Endodermal cell (in vitro differentiated cells): ENCODE measurements around the gene CCDC24. TPM values are rescaled to one million over a fixed set of nuclear protein-coding genes. Genes with fewer than 3 reads are reported as not detected.
A peak's percentile ranks its signal among the peaks of the same experiment; 100 is the strongest.

ENCODE experiments used
- DNase-seq: peaks from one replicate; pipeline ENCODE4 v3.0.0-alpha.2; 2017
- H3K27ac ChIP-seq: 2 replicates; pipeline ENCODE4 v1.5.1; 2013; ENCODE audit warnings: mild to moderate bottlenecking, low read depth, low read length, moderate library complexity
- H3K27me3 ChIP-seq: 2 replicates; pipeline ENCODE4 v1.6.1; 2013; ENCODE audit warnings: mild to moderate bottlenecking, low read length, moderate library complexity; ENCODE audit not compliant: insufficient read depth, control insufficient read depth, poor library complexity, severe bottlenecking
- H3K36me3 ChIP-seq: 2 replicates; pipeline ENCODE4 v1.7.0; 2013; ENCODE audit warnings: mild to moderate bottlenecking, low read length, moderate library complexity; ENCODE audit not compliant: control insufficient read depth, insufficient read depth
- H3K4me1 ChIP-seq: one replicate; pipeline ENCODE4 v1.7.0; 2013; ENCODE audit warnings: low read length; ENCODE audit not compliant: control insufficient read depth, insufficient read depth
- H3K4me3 ChIP-seq: 2 replicates; pipeline ENCODE4 v1.5.1; 2013; ENCODE audit warnings: mild to moderate bottlenecking, low read length, moderate library complexity
- H3K9ac ChIP-seq: 2 replicates; pipeline ENCODE4 v1.6.1; 2013; ENCODE audit warnings: mild to moderate bottlenecking, low read length, moderate library complexity; ENCODE audit not compliant: poor library complexity, severe bottlenecking; ENCODE audit errors: extremely low read depth
- H3K9me3 ChIP-seq: 2 replicates; pipeline ENCODE4 v1.6.1; 2013; ENCODE audit warnings: mild to moderate bottlenecking, low read length, moderate library complexity; ENCODE audit not compliant: control insufficient read depth
- H3K27ac Mint-ChIP-seq: 2 replicates; pipeline ENCODE4 v1.8.0; 2020; ENCODE audit warnings: mixed read lengths
- H3K27me3 Mint-ChIP-seq: 2 replicates; pipeline ENCODE4 v1.8.0; 2021; ENCODE audit warnings: mild to moderate bottlenecking, mixed read lengths; ENCODE audit not compliant: insufficient read depth
- H3K36me3 Mint-ChIP-seq: 2 replicates; pipeline ENCODE4 v1.8.0; 2020; ENCODE audit warnings: low read depth, mixed read lengths
- H3K4me1 Mint-ChIP-seq: 2 replicates; pipeline ENCODE4 v1.8.0; 2020; ENCODE audit warnings: mixed read lengths
- H3K4me3 Mint-ChIP-seq: 2 replicates; pipeline ENCODE4 v1.8.0; 2020; ENCODE audit warnings: mild to moderate bottlenecking, moderate library complexity, mixed read lengths
- H3K9me3 Mint-ChIP-seq: 2 replicates; pipeline ENCODE4 v1.8.0; 2020; ENCODE audit warnings: mild to moderate bottlenecking, mixed read lengths
- WGBS, 2 experiments: methylation state at CpG; one replicate each; pipeline versions ENCODE4 v1.1.5 to v1.1.7; 2013; ENCODE audit warnings: missing lambda C conversion rate in 2 of 2, mixed read lengths in 1 of 2; ENCODE audit not compliant: insufficient coverage in 1 of 2, insufficient read length in 1 of 2; 5-methylcytosine and 5-hydroxymethylcytosine counted together
- total RNA-seq, 2 donors: library from RNA; stranded (reverse); fragmentation: NEBNext Ultra II Directional in 1 of 2; extraction: Animal tissue kit (Norgen Biotek cat#: 25700) in 1 of 2; gene quantifications; 2 replicates in 1 of 2; 3 replicates in 1 of 2; pipeline ENCODE4 v1.2.1, GENCODE V29; 2021
- TF ChIP-seq, protein P1 (sequence below): fragments of 200-600 bp; sonication (generic); conservative IDR thresholded peaks from 2 replicates; pipeline ENCODE4 v1.5.0; 2021; ENCODE audit warnings: antibody characterized with exemption, mild to moderate bottlenecking

The CCDC24 gene
- total RNA-seq, 2 donors from 2014 or later, result 26.6 to 31.1 TPM

DNA sequence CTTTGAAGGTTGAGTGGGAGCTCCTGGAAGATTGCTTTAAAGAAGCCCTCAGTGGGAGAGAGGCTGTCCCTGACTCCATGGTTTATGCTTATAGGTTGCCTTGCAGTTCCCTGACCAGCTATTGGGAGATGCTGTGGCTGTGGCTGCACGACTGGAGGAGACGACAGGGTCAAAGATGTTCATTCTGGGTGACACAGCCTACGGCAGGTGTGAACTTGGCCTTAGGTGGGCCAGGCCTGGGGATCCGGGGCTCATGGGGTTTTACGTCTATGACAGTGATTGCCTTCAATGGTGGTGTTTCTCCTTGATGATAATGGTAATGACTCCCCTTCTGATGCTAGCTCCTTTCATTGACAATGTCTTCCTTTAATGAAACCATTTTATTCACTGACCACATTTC is 20.9 kb upstream of the CCDC24 start:
- Histone ChIP-seq H3K27me3 (no peaks in the 10 kb centered on the region), H3K36me3 (peaks cover 19% of the 10 kb centered on the region)

DNA sequence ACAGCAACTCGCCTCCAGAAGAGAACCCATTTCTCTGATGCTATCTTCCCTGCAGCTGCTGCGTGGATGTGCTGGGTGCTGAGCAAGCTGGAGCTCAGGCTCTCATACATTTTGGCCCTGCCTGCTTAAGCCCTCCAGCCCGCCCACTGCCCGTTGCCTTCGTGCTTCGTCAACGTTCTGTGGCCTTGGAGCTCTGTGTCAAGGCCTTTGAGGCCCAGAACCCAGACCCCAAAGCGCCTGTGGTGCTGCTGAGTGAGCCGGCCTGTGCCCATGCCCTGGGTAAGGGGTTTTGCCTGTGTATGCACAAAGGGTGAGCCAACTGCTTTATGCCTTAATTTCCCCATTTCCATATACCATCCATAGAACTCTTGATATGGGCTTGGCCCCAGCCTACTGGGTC is 20.5 kb upstream of the CCDC24 start:
- Mint-ChIP-seq H3K27me3 (no peaks in the 10 kb centered on the region), H3K36me3 (peaks cover 17% of the 10 kb centered on the region), H3K9me3 (no peaks in the 10 kb centered on the region), H3K27ac (no peak overlapping the region), H3K4me3 (peak overlapping the region; percentile 94), H3K4me1 (peaks cover 14% of the 10 kb centered on the region)
- peak overlapping the region; percentile 93 for H3K4me3 ChIP-seq
- DNase-seq, result no peak
- H3K27ac ChIP-seq, result no peak overlapping the region
- no peak overlapping the region for H3K9ac ChIP-seq
- no peaks in the 10 kb centered on the region for H3K27me3 ChIP-seq
- peaks cover 19% of the 10 kb centered on the region for H3K36me3 ChIP-seq
- peaks cover 3% of the 10 kb centered on the region for H3K4me1 ChIP-seq
- 90 to 94% methylated on average over 6 to 9 of the region's 9 CpGs for WGBS, 2 experiments
- no peaks in the 10 kb centered on the region for H3K9me3 ChIP-seq
- TF ChIP-seq, protein P1, sequence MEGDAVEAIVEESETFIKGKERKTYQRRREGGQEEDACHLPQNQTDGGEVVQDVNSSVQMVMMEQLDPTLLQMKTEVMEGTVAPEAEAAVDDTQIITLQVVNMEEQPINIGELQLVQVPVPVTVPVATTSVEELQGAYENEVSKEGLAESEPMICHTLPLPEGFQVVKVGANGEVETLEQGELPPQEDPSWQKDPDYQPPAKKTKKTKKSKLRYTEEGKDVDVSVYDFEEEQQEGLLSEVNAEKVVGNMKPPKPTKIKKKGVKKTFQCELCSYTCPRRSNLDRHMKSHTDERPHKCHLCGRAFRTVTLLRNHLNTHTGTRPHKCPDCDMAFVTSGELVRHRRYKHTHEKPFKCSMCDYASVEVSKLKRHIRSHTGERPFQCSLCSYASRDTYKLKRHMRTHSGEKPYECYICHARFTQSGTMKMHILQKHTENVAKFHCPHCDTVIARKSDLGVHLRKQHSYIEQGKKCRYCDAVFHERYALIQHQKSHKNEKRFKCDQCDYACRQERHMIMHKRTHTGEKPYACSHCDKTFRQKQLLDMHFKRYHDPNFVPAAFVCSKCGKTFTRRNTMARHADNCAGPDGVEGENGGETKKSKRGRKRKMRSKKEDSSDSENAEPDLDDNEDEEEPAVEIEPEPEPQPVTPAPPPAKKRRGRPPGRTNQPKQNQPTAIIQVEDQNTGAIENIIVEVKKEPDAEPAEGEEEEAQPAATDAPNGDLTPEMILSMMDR, result no peak

More for the DNA sequence above, 20.9 kb upstream of the CCDC24 start:
- peaks cover 10% of the 10 kb centered on the region for H3K4me1 Mint-ChIP-seq
- TF ChIP-seq, protein P1, result no peak
- H3K9me3 ChIP-seq, result no peaks in the 10 kb centered on the region
- H3K4me3 ChIP-seq, result peak overlapping the region; percentile 93
- peak overlapping the region; percentile 94 for H3K4me3 Mint-ChIP-seq
- DNase-seq, result no peak
- H3K27ac ChIP-seq, result no peak overlapping the region
- H3K9ac ChIP-seq, result peak overlapping the region; percentile 39
- H3K4me1 ChIP-seq, result no peaks in the 10 kb centered on the region
- no peaks in the 10 kb centered on the region for H3K9me3 Mint-ChIP-seq
- H3K36me3 Mint-ChIP-seq, result peaks cover 17% of the 10 kb centered on the region
- H3K27ac Mint-ChIP-seq, result peak overlapping the region; percentile 82
- no peaks in the 10 kb centered on the region for H3K27me3 Mint-ChIP-seq
- WGBS, 2 experiments, result 55 to 66% methylated on average over 5 of the region's 5 CpGs

DNA sequence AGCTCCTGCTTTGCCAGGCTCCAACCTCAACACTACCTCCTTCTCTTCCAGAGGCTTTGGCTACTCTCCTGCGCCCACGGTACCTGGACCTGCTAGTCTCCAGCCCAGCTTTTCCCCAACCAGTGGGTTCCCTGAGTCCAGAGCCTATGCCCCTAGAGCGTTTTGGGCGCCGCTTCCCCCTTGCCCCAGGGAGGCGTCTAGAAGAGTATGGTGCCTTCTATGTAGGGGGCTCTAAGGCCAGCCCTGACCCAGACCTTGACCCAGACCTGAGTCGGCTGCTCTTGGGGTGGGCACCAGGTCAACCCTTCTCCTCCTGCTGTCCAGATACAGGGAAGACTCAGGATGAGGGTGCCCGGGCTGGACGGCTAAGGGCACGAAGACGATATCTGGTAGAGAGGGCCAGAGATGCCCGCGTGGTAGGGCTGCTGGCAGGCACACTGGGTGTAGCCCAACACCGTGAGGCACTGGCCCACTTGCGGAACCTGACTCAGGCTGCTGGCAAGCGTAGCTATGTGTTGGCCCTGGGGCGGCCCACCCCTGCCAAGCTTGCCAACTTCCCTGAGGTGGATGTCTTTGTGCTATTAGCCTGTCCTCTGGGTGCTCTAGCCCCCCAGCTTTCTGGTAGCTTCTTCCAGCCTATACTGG is 19.9 kb upstream of the CCDC24 start:
- Histone ChIP-seq H3K4me3 (no peak overlapping the region), H3K9ac (no peak overlapping the region), H3K9me3 (no peaks in the 10 kb centered on the region), H3K27me3 (no peaks in the 10 kb centered on the region), H3K36me3 (peaks cover 24% of the 10 kb centered on the region), H3K4me1 (peaks cover 3% of the 10 kb centered on the region), H3K27ac (no peak overlapping the region)
- no peaks in the 10 kb centered on the region for H3K27me3 Mint-ChIP-seq
- 95 to 98% methylated on average over 12 to 17 of the region's 17 CpGs for WGBS, 2 experiments
- H3K36me3 Mint-ChIP-seq, result peaks cover 21% of the 10 kb centered on the region
- H3K4me1 Mint-ChIP-seq, result peaks cover 15% of the 10 kb centered on the region
- no peaks in the 10 kb centered on the region for H3K9me3 Mint-ChIP-seq
- H3K4me3 Mint-ChIP-seq, result peak overlapping the region; percentile 94
- no peak overlapping the region for H3K27ac Mint-ChIP-seq
- no peak for DNase-seq
- TF ChIP-seq, protein P1, result no peak
